HepG2 (cell line): ENCODE measurements around the gene PRM3. TPM values are rescaled to one million over a fixed set of nuclear protein-coding genes. Genes with fewer than 3 reads are reported as not detected.

ENCODE experiments used
- AHDC1 ChIP-seq: sonication (generic); formaldehyde crosslinking; IDR thresholded peaks from 2 replicates; pipeline ENCODE4 v1.5.1; 2020; ENCODE audit warnings: mild to moderate bottlenecking, missing genetic modification reagents, borderline replicate concordance
- BCLAF1 ChIP-seq: fragments of 450-650 bp; IDR thresholded peaks from 2 replicates; pipeline ENCODE4 v1.6.1; 2017; ENCODE audit warnings: mild to moderate bottlenecking
- CTCF ChIP-seq: sonication (generic); formaldehyde crosslinking; IDR thresholded peaks from 2 replicates; pipeline ENCODE4 v1.5.0; 2020; ENCODE audit warnings: mild to moderate bottlenecking, missing genetic modification reagents, moderate library complexity
- ETV6 ChIP-seq: sonication (generic); formaldehyde crosslinking; conservative IDR thresholded peaks from 2 replicates; pipeline ENCODE4 v1.4.0; 2020; ENCODE audit warnings: missing genetic modification reagents
- NFKBIZ ChIP-seq: IDR thresholded peaks from 2 replicates; pipeline ENCODE4 v1.6.1; 2018; ENCODE audit warnings: missing genetic modification reagents, missing compliant biosample characterization
- POGK ChIP-seq: sonication (generic); formaldehyde crosslinking; conservative IDR thresholded peaks from 2 replicates; pipeline ENCODE4 v1.8.0; 2022; ENCODE audit warnings: mild to moderate bottlenecking, moderate library complexity, missing genetic modification reagents
- PPARG ChIP-seq: conservative IDR thresholded peaks from 2 replicates; pipeline ENCODE4 v1.6.1; 2016; ENCODE audit warnings: missing biosample characterization, missing genetic modification reagents
- STAG1 ChIP-seq: sonication (generic); formaldehyde crosslinking; IDR thresholded peaks from 2 replicates; pipeline ENCODE4 v1.4.0; 2020; ENCODE audit warnings: missing genetic modification reagents
- TCF12 ChIP-seq, 2 experiments: fragments of 450-650 bp in 1 of 2; sonication (generic) in 1 of 2; formaldehyde crosslinking in 1 of 2; IDR thresholded peaks; 2 replicates each; pipeline versions ENCODE4 v1.6.1 to v1.8.0; 2017 to 2022; ENCODE audit warnings: antibody characterized with exemption in 1 of 2, mild to moderate bottlenecking in 1 of 2, missing genetic modification reagents in 1 of 2, moderate library complexity in 1 of 2
- TFDP1 ChIP-seq: IDR thresholded peaks from 2 replicates; pipeline ENCODE4 v1.6.1; 2016; ENCODE audit warnings: missing compliant biosample characterization, missing genetic modification reagents, borderline replicate concordance
- TMF1 ChIP-seq: sonication (generic); formaldehyde crosslinking; IDR thresholded peaks from 2 replicates; pipeline ENCODE4 v1.8.1; 2022; ENCODE audit warnings: low read depth, missing genetic modification reagents
- ZNF562 ChIP-seq: sonication (generic); formaldehyde crosslinking; IDR thresholded peaks from 2 replicates; pipeline ENCODE4 v1.8.0; 2022; ENCODE audit warnings: missing genetic modification reagents, borderline replicate concordance
- ZNF580 ChIP-seq: IDR thresholded peaks from 2 replicates; pipeline ENCODE4 v1.6.1; 2016; ENCODE audit warnings: low read depth, borderline replicate concordance
- ZNF678 ChIP-seq: sonication (generic); formaldehyde crosslinking; IDR thresholded peaks from 2 replicates; pipeline ENCODE4 v1.4.0; 2020; ENCODE audit warnings: mild to moderate bottlenecking, missing genetic modification reagents
- polyA plus RNA-seq, 8 experiments: library from polyadenylated mRNA; depleted of rRNA in 3 of 8; stranded (reverse) in 7 of 8; unstranded in 1 of 8; fragments of >200 nt; fragmentation: Illumina TruSeq in 4 of 8; extraction: Trizol in 4 of 8; gene quantifications; 2 replicates each; pipeline versions ENCODE4 v1.2.1 to v1.2.3, GENCODE V29; 2011 to 2016; ENCODE audit warnings: low read depth in 4 of 8, missing spikeins in 1 of 8, mixed read lengths in 1 of 8; ENCODE audit not compliant: insufficient read depth in 1 of 8
- total RNA-seq, 5 experiments: library from RNA; depleted of rRNA; stranded (reverse); fragments of >200 nt; fragmentation: Illumina TruSeq; extraction: Trizol; gene quantifications; 2 replicates each; pipeline ENCODE4 v1.2.3, GENCODE V29; 2016; ENCODE audit warnings: low read depth in 1 of 5

The PRM3 gene
- total and polyA plus RNA-seq, 2 of the 13 experiments (the other 11 are each of a cell fraction or from before 2014, with no cell fraction given): not detected

GRCh38 chr16:11309895-11310633 lies 36.6 kb upstream of the PRM3 start (continued):
- TF ChIP-seq POGK (CRISPR knock-in tag) (peak; percentile 73; the same call in 1 of the 2 replicates), ZNF678 (no peak), AHDC1 (peak; percentile 90), ZNF562 (CRISPR knock-in tag) (no peak), NFKBIZ (CRISPR knock-in tag) (peak; percentile 89; the same call in 1 of the 2 replicates), PPARG (no peak; the same call in 1 of the 2 replicates), STAG1 (CRISPR knock-in tag) (no peak), ETV6 (no peak), TFDP1 (peak; percentile 28; the same call in 1 of the 2 replicates), TMF1 (CRISPR knock-in tag) (no peak), CTCF (CRISPR knock-in tag) (no peak), TCF12 (IDR thresholded peaks at IDR 0.05) (no peak), TCF12 (CRISPR knock-in tag; IDR thresholded peaks at IDR 0.05) (peak; percentile 88; the same call in 1 of the 2 replicates), BCLAF1 (no peak), ZNF580 (CRISPR knock-in tag) (no peak; the same call in 1 of the 2 replicates)
